Tibial nerve (tissue), 4 donors: ENCODE measurements around the gene GRIN2B. TPM values are rescaled to one million over a fixed set of nuclear protein-coding genes. Genes with fewer than 3 reads are reported as not detected.
A peak's percentile ranks its signal among the peaks of the same experiment; 100 is the strongest.

ENCODE experiments used
- DNase-seq, 2 donors: peaks; one replicate each; pipeline ENCODE4 v3.0.0-alpha.2; 2019; ENCODE audit warnings: low spot score in 2 of 2
- H3K27ac ChIP-seq, 4 donors: fragments of 200-600 bp; sonication (generic) in 3 of 4; one replicate each; pipeline ENCODE4 v1.5.1; 2017 to 2019; ENCODE audit warnings: mild to moderate bottlenecking in 1 of 4
- H3K27me3 ChIP-seq, 2 donors: fragments of 200-600 bp; sonication (generic) in 1 of 2; one replicate each; pipeline versions ENCODE4 v1.5.1 to v1.6.0; 2017 to 2019
- H3K36me3 ChIP-seq, 3 donors: fragments of 200-600 bp; sonication (generic); one replicate each; pipeline ENCODE4 v1.5.1; 2018 to 2019
- H3K4me1 ChIP-seq, 4 donors: fragments of 200-600 bp; sonication (generic) in 3 of 4; one replicate each; pipeline ENCODE4 v1.5.1; 2017 to 2019
- H3K4me3 ChIP-seq, 4 donors: fragments of 200-600 bp; sonication (generic) in 3 of 4; one replicate each; pipeline ENCODE4 v1.5.1; 2017 to 2019; ENCODE audit warnings: mild to moderate bottlenecking in 1 of 4, moderate library complexity in 1 of 4
- H3K9me3 ChIP-seq, 4 donors: fragments of 200-600 bp; sonication (generic) in 3 of 4; one replicate each; pipeline ENCODE4 v1.5.1; 2017 to 2019
- EP300 ChIP-seq, 2 donors: sonication (generic); formaldehyde crosslinking; IDR thresholded peaks; one replicate each; pipeline ENCODE4 v1.6.1; 2017; ENCODE audit warnings: antibody characterized with exemption in 2 of 2, mild to moderate bottlenecking in 1 of 2
- POLR2A ChIP-seq, 2 donors: fragments of 450-650 bp; IDR thresholded peaks; one replicate each; pipeline ENCODE4 v1.6.1; 2017; ENCODE audit warnings: antibody characterized with exemption in 2 of 2, mild to moderate bottlenecking in 2 of 2, moderate library complexity in 2 of 2
- WGBS, 2 donors: methylation state at CpG; one replicate each; pipeline ENCODE4 v1.1.5; 2018; 5-methylcytosine and 5-hydroxymethylcytosine counted together
- total RNA-seq, 4 donors: library from RNA; depleted of rRNA; stranded (reverse); fragments of >200 nt; gene quantifications; one replicate each; pipeline ENCODE4 v1.1.0, GENCODE V29; 2016
- TF ChIP-seq, protein P1 (sequence below), 5 experiments: fragments of 200-600 bp in 3 of 5; fragments of 450-650 bp in 2 of 5; sonication (generic) in 3 of 5; IDR thresholded peaks; one replicate each; pipeline ENCODE4 v1.5.1; 2016 to 2019; ENCODE audit warnings: antibody characterized with exemption in 5 of 5, mild to moderate bottlenecking in 3 of 5, moderate library complexity in 2 of 5

GRIN2B gene
- total RNA-seq, 4 donors from 2014 or later = 0.39 to 2.6 (median 1.9) TPM

DNA sequence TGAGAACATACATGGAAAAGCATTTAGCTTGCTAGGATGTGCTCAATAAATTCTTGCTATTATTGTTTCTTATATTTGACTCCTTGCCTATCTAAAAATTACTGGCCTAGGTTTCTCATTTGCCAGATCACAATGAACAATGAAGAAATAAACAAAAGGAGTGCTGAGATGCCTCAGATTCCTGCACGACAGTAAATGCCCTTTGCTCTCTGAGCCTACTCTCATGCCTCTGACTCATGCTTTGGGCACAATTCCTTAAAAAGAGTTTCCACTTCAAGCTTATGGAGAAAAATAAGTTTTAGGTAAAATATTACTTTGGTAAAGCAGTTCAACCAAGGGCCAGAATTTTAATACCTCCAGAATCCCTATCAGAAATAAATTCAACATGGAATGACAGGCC is 30.9 kb downstream of the GRIN2B start:
- peaks cover 0 to 14% (median 4%) of the 10 kb centered on the region in 4 donors for H3K4me1 ChIP-seq
- DNase-seq = no peak
- H3K36me3 ChIP-seq = no peaks in the 10 kb centered on the region
- peak overlapping the region in 1 of 4 donors; percentile 6 for H3K27ac ChIP-seq
- TF ChIP-seq EP300 (IDR thresholded peaks at IDR 0.05) (no peak), POLR2A (IDR thresholded peaks at IDR 0.05) (no peak)
- TF ChIP-seq, protein P1, sequence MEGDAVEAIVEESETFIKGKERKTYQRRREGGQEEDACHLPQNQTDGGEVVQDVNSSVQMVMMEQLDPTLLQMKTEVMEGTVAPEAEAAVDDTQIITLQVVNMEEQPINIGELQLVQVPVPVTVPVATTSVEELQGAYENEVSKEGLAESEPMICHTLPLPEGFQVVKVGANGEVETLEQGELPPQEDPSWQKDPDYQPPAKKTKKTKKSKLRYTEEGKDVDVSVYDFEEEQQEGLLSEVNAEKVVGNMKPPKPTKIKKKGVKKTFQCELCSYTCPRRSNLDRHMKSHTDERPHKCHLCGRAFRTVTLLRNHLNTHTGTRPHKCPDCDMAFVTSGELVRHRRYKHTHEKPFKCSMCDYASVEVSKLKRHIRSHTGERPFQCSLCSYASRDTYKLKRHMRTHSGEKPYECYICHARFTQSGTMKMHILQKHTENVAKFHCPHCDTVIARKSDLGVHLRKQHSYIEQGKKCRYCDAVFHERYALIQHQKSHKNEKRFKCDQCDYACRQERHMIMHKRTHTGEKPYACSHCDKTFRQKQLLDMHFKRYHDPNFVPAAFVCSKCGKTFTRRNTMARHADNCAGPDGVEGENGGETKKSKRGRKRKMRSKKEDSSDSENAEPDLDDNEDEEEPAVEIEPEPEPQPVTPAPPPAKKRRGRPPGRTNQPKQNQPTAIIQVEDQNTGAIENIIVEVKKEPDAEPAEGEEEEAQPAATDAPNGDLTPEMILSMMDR (IDR thresholded peaks at IDR 0.05) = no peak
- H3K9me3 ChIP-seq = no peaks in the 10 kb centered on the region
- no peaks in the 10 kb centered on the region for H3K27me3 ChIP-seq
- 21 to 32% methylated on average over 1 of the region's 1 CpG for WGBS, 2 donors
- H3K4me3 ChIP-seq = no peak overlapping the region

DNA sequence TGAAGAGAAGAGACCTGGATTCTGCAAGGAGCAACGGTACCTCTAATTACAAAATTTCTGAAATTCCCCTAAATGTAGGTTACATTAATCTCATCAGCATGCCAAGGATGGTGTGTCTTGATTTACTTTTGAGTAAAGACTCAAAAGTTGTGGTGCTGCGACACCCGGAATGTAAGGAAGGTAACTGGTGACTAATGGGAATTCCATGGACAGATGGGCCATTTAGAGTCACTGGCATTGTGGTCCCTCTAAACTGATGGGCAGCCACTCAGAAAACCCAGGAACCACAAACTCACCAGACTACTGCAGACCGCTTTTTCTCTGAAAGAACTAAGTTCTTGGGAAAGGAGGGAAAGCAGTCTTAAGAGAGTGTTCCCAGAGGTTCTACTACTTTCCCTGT is 32.8 kb downstream of the GRIN2B start:
- Histone ChIP-seq H3K27me3 (no peaks in the 10 kb centered on the region), H3K4me1 (peaks cover 0 to 9% (median 4%) of the 10 kb centered on the region in 4 donors), H3K4me3 (no peak overlapping the region), H3K27ac (no peak overlapping the region), H3K36me3 (no peaks in the 10 kb centered on the region), H3K9me3 (no peaks in the 10 kb centered on the region)
- TF ChIP-seq, protein P1 (IDR thresholded peaks at IDR 0.05) = no peak
- TF ChIP-seq POLR2A (IDR thresholded peaks at IDR 0.05) (no peak), EP300 (IDR thresholded peaks at IDR 0.05) (no peak)
- DNase-seq = no peak
- WGBS, 2 donors = 94 to 98% methylated on average over 4 of the region's 4 CpGs

DNA sequence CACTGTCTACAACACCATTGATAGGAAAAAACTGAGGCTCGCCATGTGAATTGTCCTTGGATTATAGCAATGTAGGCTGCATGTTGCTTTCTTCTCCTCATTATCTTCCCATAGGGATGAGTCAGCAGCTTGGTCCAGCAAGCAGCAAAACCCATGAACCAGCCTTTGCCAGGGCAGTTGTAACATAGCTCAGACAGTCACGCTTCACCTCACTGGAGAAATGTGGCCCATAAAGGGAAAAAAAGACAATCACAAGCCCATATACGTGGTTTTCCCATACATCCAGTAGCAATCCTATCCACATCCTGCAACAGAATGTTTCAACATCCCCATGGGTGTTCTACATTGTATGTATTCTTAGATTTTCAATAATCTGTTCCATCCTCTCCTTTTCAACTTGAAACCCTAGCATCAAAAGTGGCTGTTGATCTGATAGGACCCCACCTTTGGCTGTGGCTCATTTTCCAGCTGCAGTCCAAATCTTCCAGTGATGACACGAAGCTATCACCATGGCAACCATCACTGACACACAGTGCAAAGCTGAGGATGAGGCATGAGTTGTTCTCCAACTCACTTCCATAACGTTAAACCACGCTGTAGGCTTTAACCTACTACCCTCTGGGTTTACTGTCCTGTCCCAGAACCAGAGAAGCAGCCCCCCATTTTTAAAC is 34.0 kb downstream of the GRIN2B start:
- H3K9me3 ChIP-seq = no peaks in the 10 kb centered on the region
- 85 to 87% methylated on average over 6 of the region's 6 CpGs for WGBS, 2 donors
- H3K4me1 ChIP-seq = peaks cover 0 to 7% (median 3%) of the 10 kb centered on the region in 4 donors
- no peaks in the 10 kb centered on the region for H3K36me3 ChIP-seq
- no peak overlapping the region for H3K27ac ChIP-seq
- DNase-seq = no peak
- H3K27me3 ChIP-seq = no peaks in the 10 kb centered on the region
- no peak for TF ChIP-seq EP300 (IDR thresholded peaks at IDR 0.05)
- no peak for TF ChIP-seq POLR2A (IDR thresholded peaks at IDR 0.05)
- TF ChIP-seq, protein P1 (IDR thresholded peaks at IDR 0.05) = no peak
- no peak overlapping the region for H3K4me3 ChIP-seq

GRCh38 chr12:13945641-13946040 is 35.8 kb downstream of the GRIN2B start:
- Histone ChIP-seq H3K27me3 (no peaks in the 10 kb centered on the region), H3K36me3 (no peaks in the 10 kb centered on the region), H3K4me3 (no peak overlapping the region), H3K9me3 (no peaks in the 10 kb centered on the region), H3K4me1 (peaks cover 0 to 3% (median under 1%) of the 10 kb centered on the region in 4 donors), H3K27ac (no peak overlapping the region)
- no peak for DNase-seq
- TF ChIP-seq, protein P1 (IDR thresholded peaks at IDR 0.05) = no peak
- TF ChIP-seq POLR2A (IDR thresholded peaks at IDR 0.05) (no peak), EP300 (IDR thresholded peaks at IDR 0.05) (no peak)

- Histone ChIP-seq H3K27ac (no peak overlapping the region), H3K4me3 (no peak overlapping the region), H3K4me1 (no peaks in the 10 kb centered on the region), H3K9me3 (no peaks in the 10 kb centered on the region), H3K27me3 (no peaks in the 10 kb centered on the region), H3K36me3 (no peaks in the 10 kb centered on the region)
- 81 to 82% methylated on average over 3 of the region's 3 CpGs for WGBS, 2 donors
- TF ChIP-seq EP300 (IDR thresholded peaks at IDR 0.05) (no peak), POLR2A (IDR thresholded peaks at IDR 0.05) (no peak)
- TF ChIP-seq, protein P1 (IDR thresholded peaks at IDR 0.05) = no peak
- no peak for DNase-seq
Observed at GRCh38 chr12:13945236-13945635, 36.2 kb downstream of the GRIN2B start.
